Ectodermal cell (in vitro differentiated cells): ENCODE results near the gene PRDX2. TPM values are rescaled to one million over a fixed set of nuclear protein-coding genes. Genes with fewer than 3 reads are reported as not detected.
"Not testable (repeated sequence)": the region's sequence is repeated elsewhere in the genome, so short reads cannot be mapped to it uniquely, and the experiment has no call there.

ENCODE experiments used
- H3K27ac ChIP-seq: 2 replicates; pipeline ENCODE4 v1.7.0; 2013; ENCODE audit warnings: mild to moderate bottlenecking, low read depth, low read length; ENCODE audit not compliant: insufficient read depth, poor library complexity, severe bottlenecking
- H3K27me3 ChIP-seq: 2 replicates; pipeline ENCODE4 v1.7.0; 2013; ENCODE audit warnings: mild to moderate bottlenecking, low read length; ENCODE audit not compliant: insufficient read depth, control insufficient read depth, poor library complexity, severe bottlenecking
- H3K36me3 ChIP-seq: one replicate; pipeline ENCODE4 v1.7.0; 2013; ENCODE audit warnings: low read length; ENCODE audit not compliant: control insufficient read depth, insufficient read depth
- H3K4me1 ChIP-seq: one replicate; pipeline ENCODE4 v1.7.0; 2013; ENCODE audit warnings: low read length; ENCODE audit not compliant: control insufficient read depth, insufficient read depth
- H3K4me3 ChIP-seq: 2 replicates; pipeline ENCODE4 v1.7.0; 2013; ENCODE audit warnings: low read depth, low read length, control low read depth; ENCODE audit not compliant: insufficient read depth
- H3K9me3 ChIP-seq: 2 replicates; pipeline ENCODE4 v1.7.0; 2013; ENCODE audit warnings: mild to moderate bottlenecking, low read length, moderate library complexity; ENCODE audit not compliant: control insufficient read depth
- WGBS, 2 experiments: methylation state at CpG; one replicate each; pipeline ENCODE4 v1.1.7; 2013; ENCODE audit warnings: missing lambda C conversion rate in 2 of 2; 5-methylcytosine and 5-hydroxymethylcytosine counted together
- polyA plus RNA-seq, 4 experiments: library from polyadenylated mRNA; stranded (reverse); fragments of 50-300 nt; gene quantifications; one replicate each; pipeline ENCODE4 v1.2.3, GENCODE V29; 2013

Gene PRDX2
- 529 TPM for polyA plus RNA-seq (2013, experiment 1 of 4)
- polyA plus RNA-seq (2013, experiment 2 of 4): 504 TPM
- polyA plus RNA-seq (2013, experiment 3 of 4): 435 TPM
- polyA plus RNA-seq (2013, experiment 4 of 4): 470 TPM

DNA sequence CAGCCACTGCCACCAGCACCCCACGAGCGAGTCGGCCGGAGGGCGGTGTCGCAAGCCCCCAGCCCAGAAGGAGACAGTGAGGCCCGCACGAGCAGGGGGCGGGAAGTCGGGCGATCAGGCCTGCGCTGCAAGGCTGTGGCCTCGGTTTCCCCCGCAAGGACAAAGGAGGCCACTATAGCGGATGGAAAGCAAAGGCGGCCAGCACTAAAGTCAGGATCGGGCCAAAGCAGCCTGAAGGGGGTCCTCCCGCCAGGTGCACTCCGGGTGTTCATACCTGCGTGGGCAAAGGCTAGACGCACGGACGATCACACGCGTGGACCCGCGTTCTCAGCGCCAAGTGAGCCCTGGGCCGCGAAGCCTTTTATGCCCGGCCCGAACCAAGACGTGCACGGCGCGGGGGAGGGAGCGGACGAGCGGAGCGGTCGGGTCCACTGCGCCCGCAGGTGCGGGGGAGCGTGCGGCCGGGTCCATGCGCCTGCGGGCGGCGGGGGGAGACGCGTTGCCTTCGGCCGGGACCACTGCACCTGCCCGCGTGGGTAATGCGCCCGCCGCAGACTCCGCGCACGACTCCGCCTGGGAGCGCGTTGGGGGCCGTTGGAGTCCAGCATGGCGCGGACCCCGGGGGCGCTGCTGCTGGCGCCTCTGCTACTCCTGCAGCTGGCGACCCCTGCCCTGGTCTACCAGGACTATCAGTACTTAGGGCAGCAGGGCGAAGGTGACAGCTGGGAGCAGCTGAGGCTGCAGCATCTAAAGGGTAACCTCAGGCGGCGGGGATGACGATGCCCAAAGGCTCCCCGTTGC, at the start of gene PRDX2, which contains the start of gene THSD8:
Gene PRDX2 (minus strand): TSS at position 335 of the 801 bp plus-strand sequence. CDS start 539 bp downstream, outside the sequence.
Gene THSD8 (plus strand): TSS at position 604 of the 801 bp plus-strand sequence. CDS start 3 bp downstream, at position 607.
- H3K4me3 ChIP-seq: peak within 1 kb of the TSS; percentile 93
- peak within 1 kb of the TSS; percentile 46 for H3K27ac ChIP-seq
- H3K27me3 ChIP-seq: peaks cover 9% of the 10 kb centered on the region
- H3K9me3 ChIP-seq: no peaks in the 10 kb centered on the region
- H3K4me1 ChIP-seq: peaks cover 16% of the 10 kb centered on the region
- WGBS, 2 experiments: 0 to 1% methylated on average over 78 of the region's 78 CpGs
- H3K36me3 ChIP-seq: peaks cover 13% of the 10 kb centered on the region

DNA sequence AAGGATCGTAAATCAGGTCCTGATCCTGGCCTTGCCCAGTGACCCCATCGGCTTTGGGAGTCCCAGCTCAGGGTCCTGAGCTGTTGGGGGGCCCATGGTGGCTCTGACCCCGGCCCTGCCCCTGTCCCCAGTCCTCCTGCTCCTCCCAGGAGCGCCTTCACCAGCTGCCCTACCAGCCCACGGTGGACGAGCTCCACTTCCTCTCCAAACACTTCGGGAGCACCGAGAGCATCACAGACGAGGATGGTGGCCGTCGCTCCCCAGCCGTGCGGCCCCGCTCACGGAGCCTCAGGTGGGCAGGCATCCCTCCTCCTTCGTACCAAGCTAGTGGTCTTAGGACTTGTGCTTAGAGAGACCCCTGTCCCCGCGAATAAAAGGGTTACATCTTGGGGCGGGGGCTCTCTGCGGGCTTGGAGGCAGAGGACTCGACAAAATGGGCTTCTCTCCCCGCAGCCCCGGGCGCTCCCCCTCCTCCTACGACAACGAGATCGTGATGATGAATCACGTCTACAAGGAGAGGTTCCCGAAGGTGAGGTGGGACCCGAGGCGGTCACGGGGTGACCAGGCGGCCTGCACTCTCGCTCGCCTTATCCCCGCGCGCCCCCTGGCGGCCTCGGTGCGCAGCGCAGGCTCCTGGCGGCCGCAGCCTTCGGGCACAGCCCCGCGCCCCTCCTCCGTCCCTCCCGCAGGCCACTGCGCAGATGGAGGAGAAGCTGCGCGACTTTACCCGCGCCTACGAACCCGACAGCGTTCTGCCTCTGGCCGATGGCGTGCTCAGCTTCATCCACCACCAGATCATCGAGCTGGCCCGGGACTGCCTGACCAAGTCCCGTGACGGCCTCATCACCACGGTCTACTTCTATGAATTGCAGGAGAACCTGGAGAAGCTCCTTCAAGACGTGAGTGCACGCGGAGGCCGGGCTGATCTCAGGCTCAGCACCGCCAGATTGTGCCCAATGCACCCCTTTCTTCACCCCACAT, 45.8 kb upstream of the PRDX2 start:
- Histone ChIP-seq H3K4me1 (no peaks in the 10 kb centered on the region), H3K27ac (no peak overlapping the region), H3K9me3 (no peaks in the 10 kb centered on the region), H3K27me3 (peaks cover 4% of the 10 kb centered on the region), H3K36me3 (peaks cover 3% of the 10 kb centered on the region), H3K4me3 (no peak overlapping the region)
- WGBS, 2 experiments: 32% methylated on average over 69 of the region's 69 CpGs

DNA sequence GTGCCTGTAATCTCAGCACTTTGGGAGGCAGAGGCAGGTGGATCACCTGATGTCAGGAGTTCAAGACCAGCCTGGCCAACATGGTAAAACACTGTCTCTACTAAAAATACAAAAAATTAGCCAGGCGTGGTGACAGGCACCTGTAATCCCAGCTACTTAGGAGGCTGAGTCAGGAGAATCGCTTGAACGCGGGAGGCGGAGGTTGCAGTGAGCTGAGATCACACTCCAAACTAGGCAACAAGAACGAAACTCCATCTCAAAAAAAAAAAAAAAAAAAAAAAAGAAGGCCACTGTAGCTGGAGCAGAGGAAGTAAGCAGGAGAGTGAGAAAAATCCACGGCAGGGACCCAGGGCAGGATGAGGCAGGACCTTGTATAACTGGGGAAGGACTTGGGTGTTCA, 45.0 kb upstream of the PRDX2 start:
- not testable (repeated sequence) for H3K27me3 ChIP-seq, H3K27ac ChIP-seq, H3K4me1 ChIP-seq, H3K4me3 ChIP-seq, H3K9me3 ChIP-seq, H3K36me3 ChIP-seq
- WGBS, 2 experiments: 90% methylated on average over 6 to 7 of the region's 7 CpGs

DNA sequence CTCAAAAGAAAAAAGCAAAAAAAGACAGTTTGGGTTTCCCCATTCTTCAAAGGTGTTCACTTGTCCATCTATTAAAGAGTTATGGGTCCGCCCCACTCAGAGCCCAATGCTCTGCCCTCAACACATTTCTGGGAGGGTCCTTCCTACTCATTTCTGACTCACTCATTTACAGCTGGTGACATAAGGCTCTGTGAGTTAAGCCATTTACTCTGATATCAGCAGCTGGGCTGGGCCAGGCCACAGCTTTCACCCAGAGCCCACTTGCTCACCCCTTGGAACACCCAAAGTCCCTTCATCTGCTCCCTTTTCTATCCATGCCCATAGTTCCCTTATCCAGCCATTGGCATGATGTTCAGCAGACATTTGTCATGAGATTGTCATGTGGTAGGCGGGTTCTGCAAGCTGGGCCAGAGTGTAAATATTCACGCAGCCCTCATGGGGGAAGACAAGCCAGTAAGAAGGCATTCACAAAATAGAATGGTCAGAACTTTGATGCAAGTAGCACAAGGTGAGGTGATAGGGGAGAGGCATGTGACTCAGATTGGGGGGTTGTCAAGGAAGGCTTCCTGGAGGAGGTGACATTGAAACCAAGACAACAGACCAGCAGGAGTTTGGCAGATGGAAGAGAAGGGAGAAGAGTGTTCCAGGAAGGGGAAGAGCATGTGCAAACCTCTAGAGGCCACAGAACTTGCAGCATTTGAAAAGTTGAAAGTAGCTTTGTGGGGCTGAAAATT, 42.6 kb upstream of the PRDX2 start:
- Histone ChIP-seq H3K4me3 (no peak overlapping the region), H3K27me3 (peaks cover 8% of the 10 kb centered on the region), H3K4me1 (peaks cover 1% of the 10 kb centered on the region), H3K36me3 (no peaks in the 10 kb centered on the region), H3K9me3 (no peaks in the 10 kb centered on the region), H3K27ac (no peak overlapping the region)
- 92 to 93% methylated on average over 3 of the region's 3 CpGs for WGBS, 2 experiments

DNA sequence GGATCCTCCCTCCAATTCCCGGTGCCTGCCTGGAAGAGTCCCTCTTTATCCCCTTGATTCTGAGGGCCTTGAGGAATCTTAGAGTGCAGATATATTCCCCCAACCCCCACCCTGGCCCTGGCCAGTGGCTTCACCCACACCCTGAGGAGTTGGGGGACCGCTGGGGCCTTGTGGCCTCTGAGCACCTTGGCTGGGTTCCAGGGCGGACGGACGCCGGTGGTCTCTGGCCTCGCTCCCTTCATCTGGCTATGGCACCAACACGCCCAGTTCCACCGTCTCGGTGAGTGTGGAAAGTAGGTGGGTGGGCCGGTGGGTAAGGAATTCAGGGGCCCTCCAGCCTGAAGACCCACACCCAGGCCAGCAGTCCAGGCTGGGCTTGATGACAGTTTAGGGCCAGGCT, 41.7 kb upstream of the PRDX2 start:
- WGBS, 2 experiments: 94 to 95% methylated on average over 11 of the region's 11 CpGs
- Histone ChIP-seq H3K4me1 (peaks cover 5% of the 10 kb centered on the region), H3K4me3 (no peak overlapping the region), H3K27me3 (peaks cover 16% of the 10 kb centered on the region), H3K36me3 (no peaks in the 10 kb centered on the region), H3K9me3 (no peaks in the 10 kb centered on the region), H3K27ac (no peak overlapping the region)

DNA sequence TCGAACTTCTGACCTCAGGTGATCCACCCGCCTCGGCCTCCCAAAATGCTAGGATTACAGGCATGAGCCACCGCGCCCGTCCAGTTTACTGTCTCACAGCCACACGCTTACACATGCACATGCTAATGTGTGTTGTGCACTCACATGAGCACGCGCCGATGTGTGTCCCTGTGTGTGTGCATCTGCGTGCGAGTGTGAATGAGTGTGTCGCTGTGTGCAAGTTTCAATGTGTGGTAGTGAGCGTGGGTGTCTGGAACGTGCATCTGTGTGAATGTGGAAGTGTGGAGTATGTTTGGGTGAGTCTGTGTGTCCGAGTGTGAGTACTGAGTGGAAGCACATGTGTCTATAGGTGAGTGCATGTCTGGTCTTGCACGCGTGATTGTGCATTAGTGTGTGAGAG, 40.9 kb upstream of the PRDX2 start:
- Histone ChIP-seq H3K36me3 (no peaks in the 10 kb centered on the region), H3K27me3 (peaks cover 19% of the 10 kb centered on the region), H3K27ac (no peak overlapping the region), H3K9me3 (no peaks in the 10 kb centered on the region), H3K4me1 (peaks cover 5% of the 10 kb centered on the region), H3K4me3 (no peak overlapping the region)
- 96% methylated on average over 18 of the region's 18 CpGs for WGBS, 2 experiments

DNA sequence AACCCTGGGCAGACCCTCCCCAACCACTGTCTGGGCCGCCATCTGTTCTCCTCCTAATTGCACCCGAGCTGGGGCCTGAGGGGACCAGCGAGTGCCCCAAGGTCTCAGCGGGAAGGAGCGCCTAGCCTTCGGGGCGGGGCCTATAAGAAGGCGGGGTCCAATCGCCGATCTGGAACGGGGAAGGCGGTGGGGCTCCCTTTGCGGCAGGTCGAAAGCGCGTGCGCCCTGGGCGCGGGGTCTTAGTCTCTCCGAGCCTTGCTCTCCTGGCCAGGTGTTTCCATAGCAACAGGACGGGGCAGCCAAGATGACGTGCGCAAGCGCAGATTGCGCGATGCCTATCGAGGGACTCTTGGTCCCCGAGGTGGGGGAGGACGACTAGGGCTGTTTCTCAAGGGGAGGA, 39.5 kb upstream of the PRDX2 start:
- WGBS, 2 experiments: 2 to 3% methylated on average over 29 of the region's 29 CpGs
- peaks cover 33% of the 10 kb centered on the region for H3K27me3 ChIP-seq

DNA sequence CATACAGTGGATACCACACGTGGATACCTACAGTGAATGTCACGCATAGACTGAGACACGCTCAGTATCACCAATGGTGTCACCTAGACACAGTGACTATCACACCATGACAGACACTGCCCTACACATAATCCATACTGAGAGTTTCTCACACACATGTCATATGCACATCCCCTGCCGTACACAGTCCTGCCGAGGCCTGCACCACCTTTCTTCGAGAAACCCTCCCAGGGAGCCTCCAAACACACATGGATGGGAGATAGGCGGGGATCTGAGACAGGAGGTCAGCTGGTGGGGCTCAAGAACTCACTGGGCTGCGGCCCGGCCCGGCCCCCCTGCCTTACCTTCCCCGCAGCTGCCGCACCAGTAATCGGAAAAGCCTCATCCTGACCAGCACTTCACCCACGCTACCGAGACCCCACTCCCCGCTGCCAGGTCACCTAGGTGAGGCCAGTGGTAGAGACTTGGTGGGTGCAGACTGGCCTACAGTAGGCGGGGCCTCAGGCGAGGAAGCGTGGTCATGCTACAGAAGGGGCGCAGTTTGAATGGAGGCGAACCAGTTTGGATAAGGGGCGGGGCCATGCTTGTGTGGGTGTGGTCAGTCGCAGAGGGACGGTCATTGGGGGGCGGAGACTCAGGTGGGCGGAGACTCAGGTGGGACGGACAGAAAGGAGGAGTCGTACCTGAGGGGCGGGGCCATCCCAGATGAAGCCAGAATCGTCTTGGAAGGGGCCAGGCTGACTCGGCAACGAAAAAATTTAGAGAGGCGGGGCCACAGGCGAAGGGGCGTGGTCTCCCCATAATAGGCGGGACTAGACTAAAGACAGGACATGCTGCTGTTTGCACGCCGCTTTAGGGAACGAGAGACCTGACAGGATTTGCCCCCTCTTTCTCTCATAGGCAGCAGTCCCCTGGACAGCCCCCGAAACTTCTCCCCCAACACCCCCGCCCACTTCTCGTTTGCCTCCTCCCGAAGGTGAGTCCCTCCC, 38.8 kb upstream of the PRDX2 start:
- 28 to 30% methylated on average over 43 of the region's 43 CpGs for WGBS, 2 experiments
- peak overlapping the region; percentile 67 for H3K27ac ChIP-seq

More for the DNA sequence above, 39.5 kb upstream of the PRDX2 start:
- Histone ChIP-seq H3K36me3 (no peaks in the 10 kb centered on the region), H3K4me1 (peaks cover 5% of the 10 kb centered on the region), H3K27ac (peak overlapping the region; percentile 67), H3K4me3 (peak overlapping the region; percentile 34), H3K9me3 (no peaks in the 10 kb centered on the region)

More for the DNA sequence above, 38.8 kb upstream of the PRDX2 start:
- H3K9me3 ChIP-seq: no peaks in the 10 kb centered on the region
- H3K4me1 ChIP-seq: peaks cover 5% of the 10 kb centered on the region
- H3K36me3 ChIP-seq: no peaks in the 10 kb centered on the region
- peaks cover 40% of the 10 kb centered on the region for H3K27me3 ChIP-seq
- H3K4me3 ChIP-seq: peak overlapping the region; percentile 34
